ENCODE data around the gene TBC1D8. TPM values are rescaled to one million over a fixed set of nuclear protein-coding genes. Genes with fewer than 3 reads are reported as not detected.

Gene TBC1D8
- total and polyA plus RNA-seq, 2 of the 13 experiments (the other 11 are each of a cell fraction or from before 2014, with no cell fraction given), result 45.1 to 95.4 TPM

- TF ChIP-seq ZHX1 (CRISPR knock-in tag; IDR thresholded peaks at IDR 0.05; ENCODE audit: low read depth) (peak; percentile 85; the same call in 1 of the 2 replicates), RBAK (CRISPR knock-in tag; IDR thresholded peaks at IDR 0.05) (peak; percentile 77), FOXO4 (CRISPR knock-in tag; conservative IDR thresholded peaks at IDR 0.05) (no peak), REL (CRISPR knock-in tag; conservative IDR thresholded peaks at IDR 0.05) (0 out of 2 replicates have a peak, but pooled peaks have one; percentile 70), ZNF317 (CRISPR knock-in tag; IDR thresholded peaks at IDR 0.05) (peak; percentile 86), ZNF230 (CRISPR knock-in tag; IDR thresholded peaks at IDR 0.05) (peak; percentile 93; the same call in 1 of the 2 replicates), PAXIP1 (CRISPR knock-in tag; conservative IDR thresholded peaks at IDR 0.05) (peak; percentile 100), RNF2 (conservative IDR thresholded peaks at IDR 0.05; ENCODE audit: low read depth) (no peak; the same call in 1 of the 2 replicates), STAT6 (CRISPR knock-in tag; IDR thresholded peaks at IDR 0.05; ENCODE audit: borderline replicate concordance) (peak; percentile 96; the same call in 1 of the 2 replicates), ZNF510 (CRISPR knock-in tag; IDR thresholded peaks at IDR 0.05; ENCODE audit: low read depth) (no peak), ZNF441 (CRISPR knock-in tag; IDR thresholded peaks at IDR 0.05; ENCODE audit: borderline replicate concordance) (no peak; the same call in 1 of the 2 replicates), RFXANK (CRISPR knock-in tag; IDR thresholded peaks at IDR 0.05) (peak; percentile 91)
- TF ChIP-seq, protein P1, sequence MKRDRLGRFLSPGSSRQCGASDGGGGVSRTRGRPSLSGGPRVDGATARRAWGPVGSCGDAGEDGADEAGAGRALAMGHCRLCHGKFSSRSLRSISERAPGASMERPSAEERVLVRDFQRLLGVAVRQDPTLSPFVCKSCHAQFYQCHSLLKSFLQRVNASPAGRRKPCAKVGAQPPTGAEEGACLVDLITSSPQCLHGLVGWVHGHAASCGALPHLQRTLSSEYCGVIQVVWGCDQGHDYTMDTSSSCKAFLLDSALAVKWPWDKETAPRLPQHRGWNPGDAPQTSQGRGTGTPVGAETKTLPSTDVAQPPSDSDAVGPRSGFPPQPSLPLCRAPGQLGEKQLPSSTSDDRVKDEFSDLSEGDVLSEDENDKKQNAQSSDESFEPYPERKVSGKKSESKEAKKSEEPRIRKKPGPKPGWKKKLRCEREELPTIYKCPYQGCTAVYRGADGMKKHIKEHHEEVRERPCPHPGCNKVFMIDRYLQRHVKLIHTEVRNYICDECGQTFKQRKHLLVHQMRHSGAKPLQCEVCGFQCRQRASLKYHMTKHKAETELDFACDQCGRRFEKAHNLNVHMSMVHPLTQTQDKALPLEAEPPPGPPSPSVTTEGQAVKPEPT (CRISPR knock-in tag; IDR thresholded peaks at IDR 0.05; ENCODE audit: low read depth), result peak; percentile 87; the same call in 1 of the 2 replicates
- TF ChIP-seq, protein P2, sequence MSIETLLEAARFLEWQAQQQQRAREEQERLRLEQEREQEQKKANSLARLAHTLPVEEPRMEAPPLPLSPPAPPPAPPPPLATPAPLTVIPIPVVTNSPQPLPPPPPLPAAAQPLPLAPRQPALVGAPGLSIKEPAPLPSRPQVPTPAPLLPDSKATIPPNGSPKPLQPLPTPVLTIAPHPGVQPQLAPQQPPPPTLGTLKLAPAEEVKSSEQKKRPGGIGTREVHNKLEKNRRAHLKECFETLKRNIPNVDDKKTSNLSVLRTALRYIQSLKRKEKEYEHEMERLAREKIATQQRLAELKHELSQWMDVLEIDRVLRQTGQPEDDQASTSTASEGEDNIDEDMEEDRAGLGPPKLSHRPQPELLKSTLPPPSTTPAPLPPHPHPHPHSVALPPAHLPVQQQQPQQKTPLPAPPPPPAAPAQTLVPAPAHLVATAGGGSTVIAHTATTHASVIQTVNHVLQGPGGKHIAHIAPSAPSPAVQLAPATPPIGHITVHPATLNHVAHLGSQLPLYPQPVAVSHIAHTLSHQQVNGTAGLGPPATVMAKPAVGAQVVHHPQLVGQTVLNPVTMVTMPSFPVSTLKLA (IDR thresholded peaks at IDR 0.05), result peak; percentile 31
Observed at GRCh38 chr2:101116841-101117552, 34.2 kb downstream of the TBC1D8 start (continued).

Measured in HepG2 (cell line).